GM23338 (cell line): ENCODE results near the gene SELP. TPM values are rescaled to one million over a fixed set of nuclear protein-coding genes. Genes with fewer than 3 reads are reported as not detected.

Experiments
- ATAC-seq: fragments of 200-7000 bp; cut with Tn5 transposase; 3 replicates; pipeline ENCODE4 v1.9.1; 2020
- DNase-seq: peaks from one replicate; pipeline ENCODE4 v3.0.0-alpha.2; 2015; ENCODE audit warnings: low spot score
- H2AFZ ChIP-seq: fragments of 200-600 bp; sonication (generic); 2 replicates; pipeline ENCODE4 v1.8.0; 2016; ENCODE audit warnings: antibody characterized with exemption, mild to moderate bottlenecking, moderate library complexity
- H3F3A ChIP-seq: fragments of 200-600 bp; sonication (generic); replicated peaks from 2 replicates; pipeline ENCODE4 v1.8.0; 2017; ENCODE audit warnings: antibody characterized with exemption, mixed run types, low read depth
- H3K27ac ChIP-seq: fragments of 200-600 bp; sonication (generic); 2 replicates; pipeline ENCODE4 v1.6.1; 2016; ENCODE audit warnings: low read depth
- H3K27me3 ChIP-seq: fragments of 200-600 bp; sonication (generic); 2 replicates; pipeline ENCODE4 v1.8.0; 2016; ENCODE audit warnings: mild to moderate bottlenecking, mixed run types, moderate library complexity; ENCODE audit not compliant: insufficient read depth
- H3K36me3 ChIP-seq: fragments of 200-600 bp; sonication (generic); 2 replicates; pipeline ENCODE4 v1.8.0; 2016; ENCODE audit warnings: mild to moderate bottlenecking; ENCODE audit not compliant: insufficient read depth
- H3K4me1 ChIP-seq: fragments of 200-600 bp; sonication (generic); 2 replicates; pipeline ENCODE4 v1.8.0; 2016; ENCODE audit warnings: mild to moderate bottlenecking, moderate library complexity; ENCODE audit not compliant: insufficient read depth
- H3K4me2 ChIP-seq: fragments of 200-600 bp; sonication (generic); 2 replicates; pipeline ENCODE4 v1.7.1; 2017; ENCODE audit warnings: mixed run types
- H3K4me3 ChIP-seq: fragments of 200-600 bp; sonication (generic); 2 replicates; pipeline ENCODE4 v1.6.1; 2016; ENCODE audit warnings: mixed run types
- H3K79me2 ChIP-seq: fragments of 200-600 bp; sonication (generic); replicated peaks from 2 replicates; pipeline ENCODE4 v1.8.0; 2017; ENCODE audit warnings: mild to moderate bottlenecking; ENCODE audit not compliant: insufficient read depth
- H3K9me2 ChIP-seq: fragments of 200-600 bp; sonication (generic); 2 replicates; pipeline ENCODE4 v1.8.0; 2017; ENCODE audit not compliant: insufficient read depth
- H4K20me1 ChIP-seq: fragments of 200-600 bp; sonication (generic); replicated peaks from 2 replicates; pipeline ENCODE4 v1.8.0; 2017; ENCODE audit warnings: mild to moderate bottlenecking; ENCODE audit not compliant: insufficient read depth
- H3K27ac Mint-ChIP-seq: 2 replicates; pipeline ENCODE4 v1.8.0; 2020; ENCODE audit warnings: inconsistent platforms, mild to moderate bottlenecking, moderate library complexity, mixed read lengths
- H3K27me3 Mint-ChIP-seq: 3 replicates; pipeline ENCODE4 v1.8.0; 2022; ENCODE audit warnings: low read depth, mild to moderate bottlenecking, moderate library complexity, mixed read lengths, inconsistent platforms; ENCODE audit not compliant: insufficient read depth, poor library complexity
- H3K36me3 Mint-ChIP-seq: 3 replicates; pipeline ENCODE4 v1.8.0; 2021; ENCODE audit warnings: low read depth, mild to moderate bottlenecking, inconsistent platforms, moderate library complexity, mixed read lengths
- H3K4me1 Mint-ChIP-seq: 3 replicates; pipeline ENCODE4 v1.8.0; 2020; ENCODE audit warnings: mild to moderate bottlenecking, inconsistent platforms, mixed read lengths
- H3K4me3 Mint-ChIP-seq: 3 replicates; pipeline ENCODE4 v1.8.0; 2021; ENCODE audit warnings: moderate library complexity, mild to moderate bottlenecking, inconsistent platforms, mixed read lengths
- H3K9me3 Mint-ChIP-seq: 3 replicates; pipeline ENCODE4 v1.8.0; 2020; ENCODE audit warnings: moderate library complexity, mild to moderate bottlenecking, inconsistent platforms, mixed read lengths
- CREB1 ChIP-seq: fragments of 250-450 bp; sonication (Bioruptor Pico); IDR thresholded peaks from 2 replicates; pipeline ENCODE4 v1.5.0; 2020; ENCODE audit warnings: low read depth, mild to moderate bottlenecking, moderate library complexity
- EZH2 ChIP-seq: fragments of 200-600 bp; sonication (generic); IDR thresholded peaks from one replicate; pipeline ENCODE4 v1.8.0; 2017; ENCODE audit warnings: antibody characterized with exemption, mild to moderate bottlenecking, low read depth; ENCODE audit not compliant: unreplicated experiment
- EZH2phosphoT487 ChIP-seq: fragments of 200-600 bp; sonication (generic); IDR thresholded peaks from one replicate; pipeline ENCODE4 v1.8.1; 2018; ENCODE audit warnings: antibody characterized with exemption; ENCODE audit not compliant: unreplicated experiment
- JUNB ChIP-seq: IDR thresholded peaks from one replicate; pipeline ENCODE4 v1.6.1; 2016; ENCODE audit warnings: antibody characterized with exemption; ENCODE audit not compliant: unreplicated experiment
- NANOG ChIP-seq: IDR thresholded peaks from 2 replicates; pipeline ENCODE4 v1.6.1; 2016; ENCODE audit warnings: antibody characterized with exemption, borderline replicate concordance
- POLR2AphosphoS5 ChIP-seq: IDR thresholded peaks from 2 replicates; pipeline ENCODE4 v1.6.1; 2016; ENCODE audit warnings: antibody characterized with exemption, low read depth
- STAT1 ChIP-seq: IDR thresholded peaks from one replicate; pipeline ENCODE4 v1.6.1; 2016; ENCODE audit warnings: antibody characterized with exemption; ENCODE audit not compliant: unreplicated experiment
- ZNF114 ChIP-seq: fragments of 250-450 bp; sonication (Bioruptor Pico); IDR thresholded peaks from 2 replicates; pipeline ENCODE4 v1.5.0; 2020; ENCODE audit warnings: mild to moderate bottlenecking, moderate library complexity
- ZNF331 ChIP-seq: fragments of 250-450 bp; sonication (Bioruptor Pico); IDR thresholded peaks from 2 replicates; pipeline ENCODE4 v1.5.0; 2020; ENCODE audit warnings: low read depth, mild to moderate bottlenecking, moderate library complexity
- polyA plus RNA-seq: library from polyadenylated mRNA; unstranded; fragments of >200 nt; fragmentation: Nextera tagmentation; extraction: Ambion mirVana; gene quantifications from 2 replicates; pipeline ENCODE4 v1.2.1, GENCODE V29; 2016
- total RNA-seq: library from RNA; depleted of rRNA; stranded (reverse); fragments of >200 nt; shearing (Covaris generic); gene quantifications from 2 replicates; pipeline ENCODE4 v1.2.3, GENCODE V29; 2014
- TF ChIP-seq, protein P1 (sequence below), 2 experiments: fragments of 200-600 bp in 1 of 2; sonication (generic) in 1 of 2; conservative IDR thresholded peaks; 2 replicates each; pipeline versions ENCODE4 v1.5.1 to v1.6.1; 2016 to 2017; ENCODE audit warnings: antibody characterized with exemption in 2 of 2, low read depth in 2 of 2, mild to moderate bottlenecking in 2 of 2, moderate library complexity in 1 of 2
- TF ChIP-seq, protein P2 (sequence below): IDR thresholded peaks from one replicate; pipeline ENCODE4 v1.6.1; 2018; ENCODE audit warnings: antibody characterized with exemption; ENCODE audit not compliant: unreplicated experiment
- TF ChIP-seq, protein P3 (sequence below): IDR thresholded peaks from 2 replicates; pipeline ENCODE4 v1.6.1; 2016; ENCODE audit warnings: antibody characterized with exemption
- TF ChIP-seq, protein P4 (sequence below): fragments of 250-450 bp; sonication (Bioruptor Pico); IDR thresholded peaks from 2 replicates; pipeline ENCODE4 v1.5.0; 2020; ENCODE audit warnings: mild to moderate bottlenecking, moderate library complexity

The SELP gene
- total and polyA plus RNA-seq, 2 experiments from 2014 or later, result not detected

DNA sequence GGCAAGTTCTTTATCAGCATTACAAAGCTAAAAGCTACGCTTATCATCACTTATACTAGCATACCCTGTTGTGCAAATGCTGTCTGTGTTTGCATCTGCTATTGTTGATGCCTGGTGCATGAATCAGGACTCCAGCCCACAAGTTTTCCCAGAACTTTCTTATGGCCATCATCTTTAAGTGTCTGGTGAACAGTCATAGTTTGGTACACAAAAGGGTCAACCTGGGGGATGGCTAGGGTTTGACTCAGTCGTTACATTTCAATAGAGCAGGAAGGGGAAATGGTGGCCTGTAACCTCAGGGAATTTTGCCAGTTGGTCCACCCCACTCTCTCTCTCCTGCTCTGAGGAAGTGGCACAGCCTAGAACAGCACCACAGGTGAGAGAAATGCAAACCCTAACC, 46.1 kb upstream of the SELP start:
- Histone ChIP-seq H3F3A (no peaks in the 10 kb centered on the region), H4K20me1 (no peaks in the 10 kb centered on the region; the same call in 1 of the 2 replicates), H3K4me3 (no peak overlapping the region), H3K4me2 (no peak overlapping the region), H3K4me1 (peaks cover 13% of the 10 kb centered on the region; the same call in 1 of the 2 replicates), H3K36me3 (no peaks in the 10 kb centered on the region), H3K9me2 (peaks cover 6% of the 10 kb centered on the region; the same call in 1 of the 2 replicates), H3K27me3 (peaks cover 30% of the 10 kb centered on the region), H3K27ac (no peak overlapping the region), H3K79me2 (no peaks in the 10 kb centered on the region), H2AFZ (no peak overlapping the region)
- Mint-ChIP-seq H3K27me3 (peaks cover 28% of the 10 kb centered on the region), H3K36me3 (no peaks in the 10 kb centered on the region), H3K27ac (no peak overlapping the region), H3K9me3 (no peaks in the 10 kb centered on the region; the same call in 1 of the 3 replicates), H3K4me3 (no peak overlapping the region), H3K4me1 (peaks cover 9% of the 10 kb centered on the region)
- ATAC-seq (peak; percentile 28; the same call in 1 of the 3 replicates), DNase-seq (no peak)
- TF ChIP-seq JUNB (no peak), ZNF331 (CRISPR knock-in tag) (no peak), EZH2phosphoT487 (no peak), POLR2AphosphoS5 (no peak), STAT1 (no peak), CREB1 (no peak), ZNF114 (CRISPR knock-in tag) (no peak), NANOG (no peak), EZH2 (no peak)
- TF ChIP-seq, protein P1, sequence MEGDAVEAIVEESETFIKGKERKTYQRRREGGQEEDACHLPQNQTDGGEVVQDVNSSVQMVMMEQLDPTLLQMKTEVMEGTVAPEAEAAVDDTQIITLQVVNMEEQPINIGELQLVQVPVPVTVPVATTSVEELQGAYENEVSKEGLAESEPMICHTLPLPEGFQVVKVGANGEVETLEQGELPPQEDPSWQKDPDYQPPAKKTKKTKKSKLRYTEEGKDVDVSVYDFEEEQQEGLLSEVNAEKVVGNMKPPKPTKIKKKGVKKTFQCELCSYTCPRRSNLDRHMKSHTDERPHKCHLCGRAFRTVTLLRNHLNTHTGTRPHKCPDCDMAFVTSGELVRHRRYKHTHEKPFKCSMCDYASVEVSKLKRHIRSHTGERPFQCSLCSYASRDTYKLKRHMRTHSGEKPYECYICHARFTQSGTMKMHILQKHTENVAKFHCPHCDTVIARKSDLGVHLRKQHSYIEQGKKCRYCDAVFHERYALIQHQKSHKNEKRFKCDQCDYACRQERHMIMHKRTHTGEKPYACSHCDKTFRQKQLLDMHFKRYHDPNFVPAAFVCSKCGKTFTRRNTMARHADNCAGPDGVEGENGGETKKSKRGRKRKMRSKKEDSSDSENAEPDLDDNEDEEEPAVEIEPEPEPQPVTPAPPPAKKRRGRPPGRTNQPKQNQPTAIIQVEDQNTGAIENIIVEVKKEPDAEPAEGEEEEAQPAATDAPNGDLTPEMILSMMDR (conservative IDR thresholded peaks at IDR 0.05; ENCODE audit: low read depth in 2 of 2), result no peak
- TF ChIP-seq, protein P2, sequence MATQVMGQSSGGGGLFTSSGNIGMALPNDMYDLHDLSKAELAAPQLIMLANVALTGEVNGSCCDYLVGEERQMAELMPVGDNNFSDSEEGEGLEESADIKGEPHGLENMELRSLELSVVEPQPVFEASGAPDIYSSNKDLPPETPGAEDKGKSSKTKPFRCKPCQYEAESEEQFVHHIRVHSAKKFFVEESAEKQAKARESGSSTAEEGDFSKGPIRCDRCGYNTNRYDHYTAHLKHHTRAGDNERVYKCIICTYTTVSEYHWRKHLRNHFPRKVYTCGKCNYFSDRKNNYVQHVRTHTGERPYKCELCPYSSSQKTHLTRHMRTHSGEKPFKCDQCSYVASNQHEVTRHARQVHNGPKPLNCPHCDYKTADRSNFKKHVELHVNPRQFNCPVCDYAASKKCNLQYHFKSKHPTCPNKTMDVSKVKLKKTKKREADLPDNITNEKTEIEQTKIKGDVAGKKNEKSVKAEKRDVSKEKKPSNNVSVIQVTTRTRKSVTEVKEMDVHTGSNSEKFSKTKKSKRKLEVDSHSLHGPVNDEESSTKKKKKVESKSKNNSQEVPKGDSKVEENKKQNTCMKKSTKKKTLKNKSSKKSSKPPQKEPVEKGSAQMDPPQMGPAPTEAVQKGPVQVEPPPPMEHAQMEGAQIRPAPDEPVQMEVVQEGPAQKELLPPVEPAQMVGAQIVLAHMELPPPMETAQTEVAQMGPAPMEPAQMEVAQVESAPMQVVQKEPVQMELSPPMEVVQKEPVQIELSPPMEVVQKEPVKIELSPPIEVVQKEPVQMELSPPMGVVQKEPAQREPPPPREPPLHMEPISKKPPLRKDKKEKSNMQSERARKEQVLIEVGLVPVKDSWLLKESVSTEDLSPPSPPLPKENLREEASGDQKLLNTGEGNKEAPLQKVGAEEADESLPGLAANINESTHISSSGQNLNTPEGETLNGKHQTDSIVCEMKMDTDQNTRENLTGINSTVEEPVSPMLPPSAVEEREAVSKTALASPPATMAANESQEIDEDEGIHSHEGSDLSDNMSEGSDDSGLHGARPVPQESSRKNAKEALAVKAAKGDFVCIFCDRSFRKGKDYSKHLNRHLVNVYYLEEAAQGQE, result no peak
- TF ChIP-seq, protein P3, sequence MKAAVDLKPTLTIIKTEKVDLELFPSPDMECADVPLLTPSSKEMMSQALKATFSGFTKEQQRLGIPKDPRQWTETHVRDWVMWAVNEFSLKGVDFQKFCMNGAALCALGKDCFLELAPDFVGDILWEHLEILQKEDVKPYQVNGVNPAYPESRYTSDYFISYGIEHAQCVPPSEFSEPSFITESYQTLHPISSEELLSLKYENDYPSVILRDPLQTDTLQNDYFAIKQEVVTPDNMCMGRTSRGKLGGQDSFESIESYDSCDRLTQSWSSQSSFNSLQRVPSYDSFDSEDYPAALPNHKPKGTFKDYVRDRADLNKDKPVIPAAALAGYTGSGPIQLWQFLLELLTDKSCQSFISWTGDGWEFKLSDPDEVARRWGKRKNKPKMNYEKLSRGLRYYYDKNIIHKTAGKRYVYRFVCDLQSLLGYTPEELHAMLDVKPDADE, result no peak
- TF ChIP-seq, protein P4, sequence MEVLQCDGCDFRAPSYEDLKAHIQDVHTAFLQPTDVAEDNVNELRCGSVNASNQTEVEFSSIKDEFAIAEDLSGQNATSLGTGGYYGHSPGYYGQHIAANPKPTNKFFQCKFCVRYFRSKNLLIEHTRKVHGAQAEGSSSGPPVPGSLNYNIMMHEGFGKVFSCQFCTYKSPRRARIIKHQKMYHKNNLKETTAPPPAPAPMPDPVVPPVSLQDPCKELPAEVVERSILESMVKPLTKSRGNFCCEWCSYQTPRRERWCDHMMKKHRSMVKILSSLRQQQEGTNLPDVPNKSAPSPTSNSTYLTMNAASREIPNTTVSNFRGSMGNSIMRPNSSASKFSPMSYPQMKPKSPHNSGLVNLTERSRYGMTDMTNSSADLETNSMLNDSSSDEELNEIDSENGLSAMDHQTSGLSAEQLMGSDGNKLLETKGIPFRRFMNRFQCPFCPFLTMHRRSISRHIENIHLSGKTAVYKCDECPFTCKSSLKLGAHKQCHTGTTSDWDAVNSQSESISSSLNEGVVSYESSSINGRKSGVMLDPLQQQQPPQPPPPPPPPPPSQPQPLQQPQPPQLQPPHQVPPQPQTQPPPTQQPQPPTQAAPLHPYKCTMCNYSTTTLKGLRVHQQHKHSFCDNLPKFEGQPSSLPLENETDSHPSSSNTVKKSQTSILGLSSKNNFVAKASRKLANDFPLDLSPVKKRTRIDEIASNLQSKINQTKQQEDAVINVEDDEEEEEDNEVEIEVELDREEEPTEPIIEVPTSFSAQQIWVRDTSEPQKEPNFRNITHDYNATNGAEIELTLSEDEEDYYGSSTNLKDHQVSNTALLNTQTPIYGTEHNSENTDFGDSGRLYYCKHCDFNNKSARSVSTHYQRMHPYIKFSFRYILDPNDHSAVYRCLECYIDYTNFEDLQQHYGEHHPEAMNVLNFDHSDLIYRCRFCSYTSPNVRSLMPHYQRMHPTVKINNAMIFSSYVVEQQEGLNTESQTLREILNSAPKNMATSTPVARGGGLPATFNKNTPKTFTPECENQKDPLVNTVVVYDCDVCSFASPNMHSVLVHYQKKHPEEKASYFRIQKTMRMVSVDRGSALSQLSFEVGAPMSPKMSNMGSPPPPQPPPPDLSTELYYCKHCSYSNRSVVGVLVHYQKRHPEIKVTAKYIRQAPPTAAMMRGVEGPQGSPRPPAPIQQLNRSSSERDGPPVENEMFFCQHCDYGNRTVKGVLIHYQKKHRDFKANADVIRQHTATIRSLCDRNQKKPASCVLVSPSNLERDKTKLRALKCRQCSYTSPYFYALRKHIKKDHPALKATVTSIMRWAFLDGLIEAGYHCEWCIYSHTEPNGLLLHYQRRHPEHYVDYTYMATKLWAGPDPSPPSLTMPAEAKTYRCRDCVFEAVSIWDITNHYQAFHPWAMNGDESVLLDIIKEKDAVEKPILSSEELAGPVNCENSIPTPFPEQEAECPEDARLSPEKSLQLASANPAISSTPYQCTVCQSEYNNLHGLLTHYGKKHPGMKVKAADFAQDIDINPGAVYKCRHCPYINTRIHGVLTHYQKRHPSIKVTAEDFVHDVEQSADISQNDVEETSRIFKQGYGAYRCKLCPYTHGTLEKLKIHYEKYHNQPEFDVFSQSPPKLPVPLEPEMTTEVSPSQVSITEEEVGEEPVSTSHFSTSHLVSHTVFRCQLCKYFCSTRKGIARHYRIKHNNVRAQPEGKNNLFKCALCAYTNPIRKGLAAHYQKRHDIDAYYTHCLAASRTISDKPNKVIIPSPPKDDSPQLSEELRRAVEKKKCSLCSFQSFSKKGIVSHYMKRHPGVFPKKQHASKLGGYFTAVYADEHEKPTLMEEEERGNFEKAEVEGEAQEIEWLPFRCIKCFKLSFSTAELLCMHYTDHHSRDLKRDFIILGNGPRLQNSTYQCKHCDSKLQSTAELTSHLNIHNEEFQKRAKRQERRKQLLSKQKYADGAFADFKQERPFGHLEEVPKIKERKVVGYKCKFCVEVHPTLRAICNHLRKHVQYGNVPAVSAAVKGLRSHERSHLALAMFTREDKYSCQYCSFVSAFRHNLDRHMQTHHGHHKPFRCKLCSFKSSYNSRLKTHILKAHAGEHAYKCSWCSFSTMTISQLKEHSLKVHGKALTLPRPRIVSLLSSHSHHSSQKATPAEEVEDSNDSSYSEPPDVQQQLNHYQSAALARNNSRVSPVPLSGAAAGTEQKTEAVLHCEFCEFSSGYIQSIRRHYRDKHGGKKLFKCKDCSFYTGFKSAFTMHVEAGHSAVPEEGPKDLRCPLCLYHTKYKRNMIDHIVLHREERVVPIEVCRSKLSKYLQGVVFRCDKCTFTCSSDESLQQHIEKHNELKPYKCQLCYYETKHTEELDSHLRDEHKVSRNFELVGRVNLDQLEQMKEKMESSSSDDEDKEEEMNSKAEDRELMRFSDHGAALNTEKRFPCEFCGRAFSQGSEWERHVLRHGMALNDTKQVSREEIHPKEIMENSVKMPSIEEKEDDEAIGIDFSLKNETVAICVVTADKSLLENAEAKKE, result no peak
